Stimulated activated CD8-positive, alpha-beta memory T cell treated with anti-CD3 and anti-CD28 coated beads, Interleukin-2, amount 100 ng/mL, for 48 hours (primary cell): ENCODE data around the gene SHMT2.
A peak's percentile ranks its signal among the peaks of the same experiment; 100 is the strongest.
"Not testable (repeated sequence)": the region's sequence is repeated elsewhere in the genome, so short reads cannot be mapped to it uniquely, and the experiment has no call there.

Experiments
- DNase-seq, 2 donors: peaks; one replicate each; pipeline ENCODE4 v3.0.0-alpha.2; 2020; ENCODE audit warnings: low read depth in 2 of 2

SHMT2 gene

GRCh38 chr12:57262126-57262822, 32.8 kb downstream of the SHMT2 start:
- DNase-seq = no peak

- no peak for DNase-seq
Observed at GRCh38 chr12:57263096-57263495, 33.6 kb downstream of the SHMT2 start.

DNA sequence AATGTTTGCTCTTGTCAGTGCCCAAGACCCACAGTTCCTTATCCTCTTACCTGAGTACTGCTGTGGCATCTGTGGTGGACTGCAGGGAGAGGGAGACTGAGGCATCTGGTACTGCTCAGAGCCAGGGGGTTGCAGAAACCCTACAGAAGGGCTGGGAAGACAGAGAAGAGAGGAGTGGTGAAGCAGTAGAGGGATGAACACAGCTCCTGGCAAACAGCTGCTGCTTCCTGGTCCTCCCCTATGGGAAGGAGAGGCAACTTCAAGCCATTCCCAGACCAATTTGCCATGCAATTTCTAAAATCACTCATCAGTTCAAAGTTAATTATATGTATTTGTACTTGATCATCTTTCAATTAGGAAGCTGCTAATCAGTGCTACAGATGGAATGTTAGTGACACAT, 37.2 kb downstream of the SHMT2 start:
- no peak for DNase-seq

DNA sequence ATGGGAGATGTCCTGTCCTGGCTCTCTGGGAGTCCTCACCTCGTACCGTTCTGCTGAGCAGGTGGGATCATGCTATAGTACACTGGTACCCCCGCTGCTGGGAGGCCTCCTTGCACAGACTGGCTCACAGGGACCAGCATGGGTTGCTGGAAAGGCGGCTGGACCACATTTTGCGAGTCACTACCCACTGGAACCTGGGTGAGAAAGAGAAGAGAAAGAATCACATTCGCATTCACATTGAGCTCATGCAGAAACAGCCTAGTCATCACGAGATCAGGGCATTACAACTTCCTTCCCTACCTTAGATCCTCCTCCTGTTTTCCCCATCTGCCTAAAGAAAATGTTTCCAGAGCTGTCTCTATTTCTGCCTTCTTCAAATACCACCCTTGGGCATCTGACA, 38.8 kb downstream of the SHMT2 start:
- peak in 1 of 2 donors; percentile 46 for DNase-seq

DNA sequence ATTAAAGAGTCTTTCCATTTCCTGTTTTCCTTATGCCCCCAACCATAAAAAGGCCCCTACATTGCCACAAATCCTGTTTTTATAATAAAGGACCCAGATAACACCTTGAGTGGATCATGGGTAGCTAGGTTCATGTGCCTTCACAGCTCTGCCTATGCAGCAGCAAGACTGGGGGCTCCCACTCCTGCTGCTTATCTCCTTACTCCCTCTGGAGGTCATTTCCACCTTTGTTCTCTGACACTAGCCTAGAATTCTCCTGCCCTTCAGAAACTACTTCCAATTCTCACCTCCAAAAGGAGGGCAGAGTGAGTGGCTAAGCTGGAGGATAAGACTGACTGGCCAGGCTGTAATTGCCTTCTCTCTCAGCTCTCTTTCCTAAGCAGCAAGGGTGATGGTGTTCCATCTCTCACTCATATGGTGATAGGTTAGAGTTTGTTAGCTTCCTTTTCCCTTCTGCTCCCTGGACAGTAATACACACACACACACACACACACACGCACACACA, 41.5 kb downstream of the SHMT2 start:
- DNase-seq = no peak

GRCh38 chr12:57272337-57273151, 43.0 kb downstream of the SHMT2 start:
- DNase-seq = no peak

GRCh38 chr12:57273516-57273915, 44.0 kb downstream of the SHMT2 start:
- no peak for DNase-seq

GRCh38 chr12:57276233-57276632, 46.7 kb downstream of the SHMT2 start:
- not testable (repeated sequence) for DNase-seq

GRCh38 chr12:57276935-57277563, 47.5 kb downstream of the SHMT2 start:
- DNase-seq = no peak

DNA sequence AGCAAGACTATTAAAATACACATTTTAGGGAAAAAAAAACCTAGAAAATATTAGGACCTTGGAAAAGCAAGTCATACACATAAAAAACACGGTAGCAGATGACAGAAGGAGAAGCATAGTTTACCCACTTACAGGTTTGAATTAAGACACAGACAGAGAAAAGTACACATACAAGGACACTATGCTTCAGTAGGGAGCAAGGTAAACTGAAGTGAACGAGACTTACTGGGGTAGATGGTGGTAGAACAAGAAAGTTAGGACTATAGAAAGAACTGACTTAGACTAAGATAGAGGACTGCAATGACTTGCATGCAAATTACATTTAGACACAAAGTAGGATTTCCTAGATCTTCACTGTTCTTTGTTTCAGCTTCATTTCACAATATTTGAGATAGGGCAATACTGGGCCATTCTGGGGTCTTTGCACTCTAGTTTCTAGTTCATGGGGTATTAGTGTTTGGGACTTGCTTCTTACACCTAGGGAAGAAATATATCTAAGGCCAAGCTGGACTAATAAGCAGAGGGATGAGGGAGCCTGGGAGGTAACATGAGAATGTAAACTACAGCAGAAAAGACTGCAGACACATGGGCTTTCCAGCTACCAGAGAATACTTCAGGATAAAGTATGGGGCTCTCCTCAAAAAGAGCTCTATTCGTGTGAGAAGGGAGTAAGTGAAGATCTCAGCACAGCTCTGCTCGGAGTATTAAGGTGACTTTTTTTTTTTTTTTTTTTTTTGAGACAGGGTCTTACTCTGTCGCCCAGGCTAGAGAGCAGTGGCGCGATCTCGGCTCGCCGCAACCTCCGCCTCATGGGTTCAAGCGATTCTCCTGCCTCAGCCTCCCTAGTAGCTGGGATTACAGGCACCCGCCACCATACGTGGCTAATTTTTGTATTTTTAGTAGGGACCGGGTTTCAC, 49.2 kb downstream of the SHMT2 start:
- DNase-seq = no peak

DNA sequence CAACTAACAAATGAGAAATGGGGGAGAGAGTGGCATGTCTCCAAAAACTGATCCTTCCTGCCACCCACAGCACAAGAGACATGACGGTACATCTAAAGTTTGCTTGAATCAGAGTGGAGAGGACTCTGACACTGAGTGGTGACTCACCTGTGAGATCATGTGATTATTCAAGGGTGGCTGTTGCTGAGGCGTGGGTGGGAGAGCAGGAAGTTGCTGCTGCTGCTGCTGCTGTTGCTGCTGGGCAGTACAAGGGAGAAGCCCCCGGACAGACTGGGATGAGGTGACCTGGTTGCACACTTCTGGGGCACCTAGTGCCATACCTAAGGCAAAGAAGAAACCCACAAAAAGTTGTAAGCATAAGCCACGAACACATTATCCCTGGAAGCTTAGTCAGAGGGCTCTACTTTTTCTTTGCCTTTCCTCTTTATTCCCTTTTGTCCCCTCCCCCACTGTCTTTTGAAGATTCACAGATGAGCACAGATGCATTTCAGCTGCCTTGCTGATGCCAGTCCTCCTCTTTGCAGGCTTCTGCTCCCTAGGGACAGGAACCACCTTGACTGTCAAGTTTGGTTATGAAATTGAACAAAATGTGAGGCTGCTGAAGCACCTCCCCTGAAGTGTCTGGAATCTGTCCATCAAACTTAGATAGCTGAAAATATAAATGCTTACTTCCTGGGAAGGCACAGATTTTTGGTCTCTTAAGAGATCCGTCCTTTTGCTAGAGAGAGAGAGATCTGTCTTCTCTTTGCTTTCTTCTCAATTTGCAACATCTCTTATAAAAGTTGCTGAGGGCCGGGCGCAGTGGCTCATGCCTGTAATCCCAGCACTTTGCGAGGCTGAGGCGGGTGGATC, 50.9 kb downstream of the SHMT2 start:
- DNase-seq = peak; percentile 51 to 60

DNA sequence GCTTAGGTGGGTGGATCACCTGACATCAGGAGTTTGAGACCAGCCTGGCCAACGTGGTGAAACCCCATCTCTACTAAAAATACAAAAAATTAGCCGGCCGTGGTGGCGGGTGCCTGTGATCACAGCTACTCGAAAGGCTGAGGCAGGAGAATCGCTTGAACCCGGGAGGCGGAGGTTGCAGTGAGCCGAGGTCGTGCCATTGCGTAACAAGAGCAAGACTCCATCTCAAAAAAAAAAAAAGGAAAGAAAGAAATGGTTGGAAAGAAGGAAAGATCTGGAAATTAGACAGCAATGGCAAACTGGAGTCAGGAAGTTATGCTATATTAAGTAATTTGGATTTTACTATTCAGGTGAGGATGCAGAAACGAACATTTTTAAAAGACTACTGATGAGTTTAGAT, 52.6 kb downstream of the SHMT2 start:
- not testable (repeated sequence) for DNase-seq
